GM19467 (cell line): ENCODE data around the gene HNF1B.
"Not testable (repeated sequence)": the region's sequence is repeated elsewhere in the genome, so short reads cannot be mapped to it uniquely, and the experiment has no call there.

Experiments
- ATAC-seq: cut with Tn5 transposase; IDR thresholded peaks from one replicate; pipeline ENCODE4 v1.9.1; 2021; ENCODE audit warnings: mild to moderate bottlenecking, moderate library complexity; ENCODE audit not compliant: unreplicated experiment

HNF1B gene, protein sequence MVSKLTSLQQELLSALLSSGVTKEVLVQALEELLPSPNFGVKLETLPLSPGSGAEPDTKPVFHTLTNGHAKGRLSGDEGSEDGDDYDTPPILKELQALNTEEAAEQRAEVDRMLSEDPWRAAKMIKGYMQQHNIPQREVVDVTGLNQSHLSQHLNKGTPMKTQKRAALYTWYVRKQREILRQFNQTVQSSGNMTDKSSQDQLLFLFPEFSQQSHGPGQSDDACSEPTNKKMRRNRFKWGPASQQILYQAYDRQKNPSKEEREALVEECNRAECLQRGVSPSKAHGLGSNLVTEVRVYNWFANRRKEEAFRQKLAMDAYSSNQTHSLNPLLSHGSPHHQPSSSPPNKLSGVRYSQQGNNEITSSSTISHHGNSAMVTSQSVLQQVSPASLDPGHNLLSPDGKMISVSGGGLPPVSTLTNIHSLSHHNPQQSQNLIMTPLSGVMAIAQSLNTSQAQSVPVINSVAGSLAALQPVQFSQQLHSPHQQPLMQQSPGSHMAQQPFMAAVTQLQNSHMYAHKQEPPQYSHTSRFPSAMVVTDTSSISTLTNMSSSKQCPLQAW

DNA sequence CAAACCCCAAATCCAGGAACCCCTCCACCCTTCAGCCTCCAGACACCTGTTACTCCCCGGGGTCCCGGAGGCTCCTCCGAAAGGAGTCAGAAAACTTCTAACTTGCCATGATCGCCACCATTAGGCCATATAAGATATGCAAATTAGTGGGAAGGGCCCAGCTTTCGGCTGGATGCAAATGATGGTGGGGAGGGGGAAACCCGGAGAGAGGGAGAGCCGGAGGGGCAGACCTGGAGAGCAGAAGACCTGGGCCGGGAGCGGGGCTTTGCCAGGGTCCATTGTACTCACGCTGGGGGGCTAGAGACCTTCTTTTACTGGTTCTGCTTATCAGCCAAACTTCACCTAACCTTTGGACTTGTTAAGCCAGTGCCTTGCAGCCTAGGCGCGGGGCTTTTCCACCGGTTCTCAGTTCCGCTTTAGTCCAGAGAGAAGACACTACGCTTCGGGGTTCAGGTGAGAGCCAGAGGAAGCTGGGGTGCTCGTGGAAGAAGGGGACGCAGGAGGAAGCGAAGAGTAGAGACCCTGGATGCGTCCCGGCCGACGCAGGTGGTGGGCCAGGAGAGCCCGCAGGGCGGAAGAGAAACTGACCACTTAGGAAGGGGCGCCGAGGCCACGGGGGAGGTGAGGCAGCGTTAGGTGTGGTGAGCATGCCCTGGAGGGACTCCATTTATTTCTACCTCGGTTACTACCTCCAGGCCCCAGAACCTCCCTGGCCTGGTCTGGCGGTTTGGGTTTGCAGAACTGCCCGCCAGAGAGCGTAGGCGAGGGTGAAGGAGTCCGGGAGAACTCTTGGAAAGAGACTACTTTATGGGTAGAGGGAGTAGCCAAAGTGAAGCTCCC lies at the start of gene HNF1B:
TSS of gene HNF1B (minus strand) at position 99 of the 840 bp plus-strand sequence. CDS start 175 bp downstream, outside the sequence.
- no peak for ATAC-seq

DNA sequence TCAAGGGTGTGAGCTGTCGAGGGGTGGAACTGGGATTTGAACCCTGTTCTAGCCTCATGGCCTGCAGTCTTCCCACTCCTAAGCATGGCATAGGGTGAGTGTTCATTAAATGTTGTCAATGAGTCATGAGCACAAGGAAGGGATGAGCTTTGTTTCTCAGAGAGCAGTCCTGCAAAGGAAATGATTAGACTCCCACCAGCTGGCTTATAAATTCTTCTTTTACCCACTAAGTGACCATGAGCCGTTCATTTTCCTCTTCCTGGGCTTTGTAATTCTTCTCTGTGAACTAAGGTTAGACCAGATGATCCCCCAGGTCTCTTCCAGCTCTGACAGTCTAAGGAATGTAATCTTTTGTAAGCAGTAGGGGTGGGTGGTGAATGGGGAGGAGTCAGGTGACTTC lies 47.9 kb upstream of the HNF1B start:
- ATAC-seq = no peak

DNA sequence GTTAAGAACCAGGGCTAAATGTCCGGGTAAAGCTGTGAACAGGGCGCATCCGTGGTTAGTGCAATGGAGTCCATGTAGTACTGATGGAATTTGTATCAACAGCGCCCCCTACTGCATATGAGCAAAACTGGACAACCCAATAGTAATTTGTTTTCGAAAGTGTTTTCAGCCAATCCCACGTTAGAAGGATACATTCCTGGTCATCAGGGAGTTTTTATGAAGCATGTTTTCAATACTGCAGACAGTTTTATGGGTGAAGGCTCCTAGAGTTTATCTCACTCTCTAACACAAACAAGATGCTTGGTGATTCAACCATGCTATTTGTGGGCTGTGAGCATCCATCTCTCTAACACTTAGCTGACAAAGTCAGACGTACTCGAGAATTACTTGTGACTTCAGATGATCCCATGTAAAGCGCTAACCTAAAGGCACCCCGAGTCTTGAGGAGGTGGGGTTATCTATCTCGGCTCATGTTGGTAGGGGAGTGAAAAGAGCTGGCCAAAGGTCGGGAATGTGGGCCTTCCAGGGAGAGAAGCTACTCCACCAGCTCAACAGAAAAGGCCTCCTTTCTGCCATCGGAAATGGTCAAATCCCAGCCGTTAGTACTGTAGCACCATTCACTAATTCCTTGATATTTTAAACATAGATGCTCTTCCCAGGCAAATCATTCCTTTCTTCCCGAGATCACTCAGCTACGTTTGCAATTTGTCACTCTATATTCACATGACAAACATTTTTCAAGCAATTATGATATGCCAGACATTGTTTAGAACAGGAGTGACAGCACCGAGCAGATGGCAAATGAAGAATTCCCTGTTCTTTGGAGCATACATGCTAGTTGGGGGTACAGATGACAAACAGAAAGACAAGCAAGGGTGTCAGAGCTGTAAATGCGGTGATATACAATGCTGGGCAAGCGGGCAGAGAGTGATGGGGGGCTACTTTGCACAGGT lies 46.9 kb upstream of the HNF1B start:
- no peak for ATAC-seq

DNA sequence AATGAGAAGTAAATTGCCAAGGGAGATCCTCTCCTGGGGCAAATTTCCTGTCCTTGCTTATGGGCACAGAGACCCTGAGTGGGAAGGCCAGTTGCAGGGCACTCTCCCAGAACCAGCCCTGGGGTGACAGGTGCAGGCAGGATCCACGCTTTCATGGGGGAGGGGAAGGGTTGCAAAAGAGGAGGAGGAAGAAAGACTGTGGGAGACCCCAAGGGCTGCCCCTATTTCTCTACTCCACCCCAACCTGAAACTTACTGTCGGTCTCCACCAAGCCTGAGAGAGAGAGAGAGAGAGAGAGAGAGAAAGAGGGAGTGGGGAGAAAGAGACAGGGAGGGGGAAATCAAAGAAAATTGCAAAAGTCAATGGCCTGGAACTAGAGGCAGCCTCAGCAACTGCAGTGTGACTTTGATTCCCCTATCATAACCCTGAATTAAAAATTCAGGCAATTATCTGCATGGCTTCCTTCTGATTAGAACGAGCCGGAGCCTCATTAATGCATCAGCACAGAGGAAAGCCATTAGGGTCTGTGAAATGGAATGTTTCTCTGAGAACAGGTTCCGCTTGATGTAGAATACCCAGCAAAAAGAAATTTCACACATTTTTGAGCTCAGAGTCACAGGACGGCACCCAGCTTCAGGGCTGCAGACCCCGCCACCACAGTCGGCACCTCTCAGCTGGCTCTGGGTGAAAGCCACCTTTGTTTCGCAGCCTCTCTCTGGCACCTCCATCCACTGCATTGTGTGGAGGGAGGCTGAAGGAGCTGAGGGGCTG lies 45.1 kb upstream of the HNF1B start:
- no peak for ATAC-seq

DNA sequence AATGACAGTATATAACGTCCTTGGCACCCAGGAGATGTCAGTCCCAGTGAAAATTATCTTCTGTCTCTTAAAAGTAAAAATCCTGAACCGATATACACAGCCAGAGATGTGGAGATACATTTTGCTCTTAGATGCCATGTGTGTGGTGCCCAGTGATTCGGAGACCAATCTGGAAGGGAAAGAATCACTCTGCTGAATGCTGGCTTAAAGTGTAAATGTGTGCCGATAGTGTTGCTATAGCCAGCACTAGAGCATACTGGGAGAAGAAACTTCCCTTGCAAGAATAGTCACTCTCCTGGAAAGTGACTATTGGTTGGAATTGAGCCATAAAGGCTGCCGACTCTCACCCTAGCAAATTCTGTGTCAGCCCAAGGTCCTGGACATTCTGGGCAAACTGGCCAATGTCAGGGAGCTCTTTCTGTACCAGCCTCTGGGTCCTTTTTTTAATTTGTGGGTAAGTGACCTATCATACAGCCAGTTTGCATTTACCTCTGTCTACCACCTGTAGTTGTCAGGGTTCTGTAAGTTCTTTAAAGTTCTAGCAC lies 44.2 kb upstream of the HNF1B start:
- ATAC-seq = no peak

DNA sequence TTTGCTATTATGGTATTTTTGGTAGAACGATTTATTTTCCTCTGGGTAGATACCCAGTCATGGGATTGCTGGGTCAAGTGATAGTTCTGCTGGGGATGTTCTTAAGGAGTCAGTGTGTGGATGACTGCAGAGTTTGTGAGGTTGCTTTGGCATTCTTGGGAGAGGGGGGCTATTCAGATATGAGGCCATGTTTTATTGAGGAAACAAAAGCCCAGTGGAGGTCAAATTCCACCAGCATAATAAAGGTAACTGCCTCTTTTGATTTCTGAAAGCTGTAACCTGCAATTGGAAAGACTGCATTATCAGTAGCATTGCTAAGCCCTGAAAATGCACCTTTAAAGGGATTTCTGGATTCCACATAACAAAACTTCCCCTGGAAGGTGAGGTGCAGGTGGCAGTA lies 43.7 kb upstream of the HNF1B start:
- no peak for ATAC-seq

DNA sequence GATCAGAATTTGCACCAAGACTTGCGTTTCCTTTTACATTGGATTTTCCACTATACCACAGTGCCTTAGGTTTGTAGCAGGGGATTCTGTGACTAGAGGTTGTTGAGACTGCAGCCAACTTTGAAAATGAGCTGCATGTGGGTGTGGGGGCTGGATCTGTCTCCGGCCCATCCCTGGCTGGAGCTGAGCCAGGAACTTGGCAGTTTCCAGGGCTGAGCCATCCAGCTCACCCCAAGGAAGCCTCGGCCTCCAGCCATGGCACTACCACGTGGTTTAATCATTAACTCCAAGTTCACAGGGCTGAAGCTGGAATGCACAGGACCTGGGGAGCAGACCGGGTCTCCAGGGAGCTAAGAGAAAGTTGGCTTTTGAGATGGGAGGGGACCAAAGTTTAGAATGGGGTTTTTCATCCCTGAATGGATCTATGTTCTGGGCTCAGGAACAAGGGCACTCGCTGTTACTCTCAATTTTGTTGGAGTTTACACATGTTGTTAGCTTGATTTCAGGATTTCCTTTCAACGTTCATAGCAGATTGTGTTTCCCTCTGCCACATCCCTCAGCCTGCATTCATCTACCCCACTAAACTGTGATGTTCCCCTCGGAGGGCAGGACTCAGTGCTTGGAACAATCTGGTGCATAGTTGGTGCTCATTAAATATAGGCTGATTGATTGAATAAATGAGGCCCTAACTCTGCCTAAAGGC lies 42.3 kb upstream of the HNF1B start:
- ATAC-seq = no peak

DNA sequence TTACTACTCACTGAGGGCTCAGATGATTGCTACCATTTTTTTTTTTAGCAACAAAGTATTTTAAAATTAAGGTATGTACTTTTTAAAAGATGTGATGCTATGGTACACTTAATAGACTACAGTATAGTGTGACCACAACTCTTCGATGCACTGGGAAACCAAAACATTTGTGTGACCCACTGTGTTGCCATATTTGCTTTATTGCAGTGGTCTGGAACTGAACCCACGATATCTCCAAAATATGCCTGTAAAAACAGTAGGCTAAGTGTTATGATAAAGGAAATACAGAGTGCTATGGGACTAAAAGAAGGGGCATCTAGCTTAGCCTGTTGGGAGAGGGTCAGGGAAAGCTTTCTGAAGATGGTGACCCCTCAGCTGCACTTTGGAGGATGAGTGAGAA lies 41.6 kb upstream of the HNF1B start:
- ATAC-seq = no peak

DNA sequence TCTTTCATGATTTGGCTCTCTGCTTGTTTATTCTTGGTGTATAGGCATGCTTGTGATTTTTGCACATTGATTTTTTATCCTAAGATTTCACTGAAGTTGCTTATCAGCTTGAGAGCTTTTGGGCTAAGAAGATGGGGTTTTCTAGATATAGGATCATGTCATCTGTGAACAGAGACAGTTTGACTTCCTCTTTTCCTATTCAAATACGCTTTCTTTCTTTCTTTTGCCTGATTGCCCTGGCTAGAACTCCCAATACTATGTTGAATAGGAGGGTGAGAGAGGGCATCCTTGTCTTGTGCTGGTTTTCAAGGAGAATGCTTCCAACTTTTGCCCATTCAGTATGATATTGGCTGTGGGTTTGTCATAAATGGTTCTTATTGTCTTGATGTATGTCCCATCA lies 37.6 kb upstream of the HNF1B start:
- not testable (repeated sequence) for ATAC-seq

DNA sequence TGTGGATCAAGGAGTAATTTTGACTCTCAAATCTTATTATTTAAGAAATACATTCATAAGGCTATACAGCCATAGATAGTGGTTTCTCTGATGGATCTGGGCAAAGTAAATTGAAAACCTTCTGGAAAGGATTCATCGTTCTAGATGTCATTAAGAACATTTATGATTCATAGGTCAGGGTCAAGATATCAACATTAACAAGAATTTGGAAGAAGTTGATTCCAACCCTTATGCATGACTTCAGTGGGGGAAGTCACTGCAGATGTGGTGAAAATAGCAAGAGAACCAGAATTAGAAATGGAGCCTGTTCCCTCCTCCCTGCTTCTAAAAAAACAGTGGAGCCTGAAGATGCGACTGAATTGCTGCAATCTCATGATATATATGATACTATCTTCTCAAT lies 36.6 kb upstream of the HNF1B start:
- no peak for ATAC-seq

DNA sequence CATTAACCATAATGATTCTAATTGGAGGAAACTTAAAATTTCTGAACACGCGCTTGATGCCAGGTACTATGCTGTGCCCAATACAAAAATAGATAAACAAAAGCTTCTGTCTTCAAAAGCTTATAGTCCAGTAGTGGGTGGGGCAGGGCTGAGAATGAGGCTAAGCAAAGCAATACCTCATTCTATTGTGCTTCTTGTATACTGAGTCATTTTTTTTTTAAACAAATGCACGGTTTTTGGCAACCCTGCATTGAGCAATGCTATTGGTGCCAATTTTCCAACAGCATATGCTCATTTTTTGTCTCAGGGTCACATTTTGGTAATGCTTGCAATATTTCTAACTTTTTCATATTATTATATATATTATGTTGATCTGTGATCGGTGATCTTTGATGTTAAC lies 34.7 kb upstream of the HNF1B start:
- ATAC-seq = no peak

DNA sequence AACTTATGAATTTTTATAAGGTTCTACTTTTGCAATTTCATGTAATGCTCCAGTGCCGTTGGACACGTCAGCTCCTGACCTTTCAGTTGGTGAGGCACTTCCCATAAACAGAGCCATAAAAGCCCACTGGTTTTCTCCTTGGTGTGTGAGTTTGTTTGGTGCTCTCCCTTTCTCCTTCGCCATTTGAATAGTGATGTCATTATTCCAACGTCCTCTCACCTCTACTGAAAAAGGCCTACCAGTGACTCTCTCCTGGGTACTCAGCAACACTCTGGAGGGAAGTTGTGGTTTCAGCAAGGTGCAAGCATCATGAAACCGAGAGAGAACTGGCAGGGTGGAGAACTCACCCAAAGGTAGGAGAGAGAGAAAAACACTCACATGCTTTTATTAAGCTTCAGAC lies 29.6 kb upstream of the HNF1B start:
- peak; percentile 78 for ATAC-seq

DNA sequence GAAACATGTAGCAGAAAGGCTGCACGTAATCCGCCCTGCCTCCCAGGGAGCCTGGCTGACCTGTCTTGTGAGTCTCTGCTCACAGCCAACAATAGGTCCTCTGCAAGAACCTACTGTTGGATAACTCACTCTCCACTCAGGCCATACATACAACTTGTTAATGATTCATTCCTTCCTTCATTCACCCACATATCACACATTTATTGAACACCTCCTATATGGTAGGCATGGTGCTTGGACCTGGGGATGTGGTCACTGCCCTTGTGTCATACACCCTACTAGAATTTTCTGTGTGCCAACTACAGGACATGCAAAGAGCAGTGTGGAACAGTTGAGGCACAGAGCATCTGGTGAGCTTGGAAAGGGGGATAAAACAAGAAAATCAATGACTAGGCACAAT lies 28.1 kb upstream of the HNF1B start:
- no peak for ATAC-seq

DNA sequence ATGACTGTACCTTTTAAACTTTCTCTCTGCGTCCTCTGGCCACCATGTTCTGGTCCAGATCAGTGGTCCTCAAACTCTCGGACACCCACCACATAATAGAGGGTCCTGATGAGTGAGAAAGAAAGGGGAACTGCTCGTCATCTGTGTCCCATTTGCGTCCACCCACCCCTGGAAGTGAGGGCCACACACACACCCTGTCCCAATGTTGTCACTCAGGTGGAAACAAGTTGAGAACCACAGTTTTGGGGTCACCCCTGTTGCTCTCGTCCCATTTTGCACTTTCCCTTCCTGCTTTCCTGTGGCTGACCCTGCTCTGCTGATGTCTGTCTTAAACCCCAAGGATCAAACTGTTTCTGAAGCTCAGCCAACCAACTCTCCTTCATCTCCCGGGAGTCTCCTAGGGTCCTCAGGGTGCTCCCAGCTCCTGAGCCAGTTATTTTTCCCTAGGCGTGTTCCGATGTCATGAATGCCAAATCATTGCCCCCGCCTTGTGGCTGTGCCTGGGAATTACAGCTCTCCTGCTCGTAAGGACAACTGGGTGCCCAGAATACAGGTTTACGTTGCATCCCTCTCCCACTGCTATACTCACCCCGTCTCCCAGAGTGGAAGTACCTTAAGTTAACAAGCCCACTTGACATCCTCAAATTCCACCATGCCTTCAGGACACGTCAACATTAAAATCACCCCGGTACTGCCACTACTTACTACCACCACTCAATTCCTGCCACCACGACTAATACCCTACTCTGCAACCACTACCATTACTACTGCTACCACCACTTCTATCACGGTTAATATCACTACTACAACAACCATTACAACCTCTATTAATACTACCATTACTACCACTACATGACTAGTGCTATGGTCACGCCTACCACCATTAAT lies 26.0 kb upstream of the HNF1B start:
- ATAC-seq = no peak

DNA sequence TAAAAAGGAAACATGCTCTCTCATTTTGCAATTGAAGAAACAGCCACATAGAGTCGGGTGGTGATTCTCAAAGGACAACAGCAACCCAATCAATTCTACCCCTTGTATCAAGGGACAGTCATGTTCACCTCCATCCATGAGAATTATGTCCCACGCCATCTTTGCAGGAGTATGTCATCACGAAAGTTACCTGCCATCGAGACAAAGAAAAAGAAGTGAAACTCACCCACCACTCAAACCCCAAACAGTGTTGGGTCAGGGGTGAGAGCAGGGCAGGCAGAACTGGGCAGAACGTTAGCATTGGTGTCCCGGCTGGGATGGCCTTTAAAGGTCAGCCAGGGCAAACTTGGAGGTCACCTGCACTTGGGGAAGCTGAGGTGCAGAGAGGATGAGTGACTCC lies 24.2 kb upstream of the HNF1B start:
- ATAC-seq = no peak

DNA sequence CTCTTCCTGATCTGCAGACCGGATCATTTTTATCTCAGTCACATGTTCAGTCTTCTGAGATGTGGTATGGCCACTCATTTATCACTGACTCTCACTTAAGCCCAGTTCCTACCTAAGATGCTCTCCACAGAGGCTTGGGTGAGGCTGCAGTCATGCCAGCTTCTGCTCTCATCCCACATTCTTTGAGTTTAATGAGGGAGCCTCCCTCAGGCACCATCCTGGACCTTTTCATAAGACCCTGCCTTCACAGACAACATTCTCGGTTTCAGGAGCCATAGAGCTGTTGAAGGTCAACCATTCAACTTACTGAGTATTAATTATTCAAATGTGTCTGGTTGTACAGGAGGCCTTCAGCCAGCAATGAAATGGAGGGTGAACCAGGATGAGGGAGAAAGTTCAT lies 23.6 kb upstream of the HNF1B start:
- no peak for ATAC-seq

DNA sequence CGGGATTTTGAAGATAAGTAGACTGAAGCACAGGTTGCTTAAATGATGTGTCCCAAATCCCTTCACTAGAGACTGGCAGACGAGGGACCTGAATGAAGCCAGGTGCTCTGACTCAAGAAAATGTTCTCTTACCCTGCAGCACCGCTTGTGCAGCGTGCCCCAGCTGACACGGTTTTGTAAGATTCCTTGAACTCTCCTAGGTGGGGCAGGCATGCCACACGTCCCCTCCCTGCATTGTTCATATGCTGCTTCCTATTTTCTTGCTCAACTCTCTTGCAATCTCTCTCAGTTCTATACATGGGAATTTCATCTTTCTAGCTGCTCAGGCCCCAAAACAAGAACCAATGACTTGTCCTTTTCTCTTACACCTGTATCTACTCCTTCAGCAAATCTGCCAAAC lies 22.1 kb upstream of the HNF1B start:
- ATAC-seq = no peak

DNA sequence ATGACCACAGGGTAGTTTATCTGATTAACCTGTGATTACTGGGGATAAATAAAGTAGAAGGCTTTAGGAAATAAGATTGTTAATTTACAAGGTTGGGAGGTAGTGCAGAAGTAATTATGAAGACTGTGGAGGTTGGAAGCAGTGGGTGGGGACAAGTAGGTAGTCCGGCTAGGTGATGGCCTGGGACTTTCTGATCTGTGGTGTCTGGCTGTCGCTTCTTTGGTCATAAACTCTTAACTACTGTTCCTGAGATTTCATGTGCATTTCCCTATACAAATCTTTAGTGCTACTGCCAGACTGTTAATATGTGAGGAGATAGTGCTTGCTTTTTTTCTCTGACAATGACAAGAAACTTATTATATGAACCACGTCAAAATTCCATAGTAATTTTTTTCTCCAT lies 19.5 kb upstream of the HNF1B start:
- no peak for ATAC-seq
